Stimulated activated CD8-positive, alpha-beta memory T cell treated with anti-CD3 and anti-CD28 coated beads, Interleukin-4, amount 100 ng/mL, for 24 hours (primary cell): ENCODE data around the gene UBXN7.
"Not testable (repeated sequence)": the region's sequence is repeated elsewhere in the genome, so short reads cannot be mapped to it uniquely, and the experiment has no call there.

ENCODE experiments used
- DNase-seq: peaks from one replicate; pipeline ENCODE4 v3.0.0-alpha.2; 2020; ENCODE audit warnings: low read depth

Gene UBXN7

DNA sequence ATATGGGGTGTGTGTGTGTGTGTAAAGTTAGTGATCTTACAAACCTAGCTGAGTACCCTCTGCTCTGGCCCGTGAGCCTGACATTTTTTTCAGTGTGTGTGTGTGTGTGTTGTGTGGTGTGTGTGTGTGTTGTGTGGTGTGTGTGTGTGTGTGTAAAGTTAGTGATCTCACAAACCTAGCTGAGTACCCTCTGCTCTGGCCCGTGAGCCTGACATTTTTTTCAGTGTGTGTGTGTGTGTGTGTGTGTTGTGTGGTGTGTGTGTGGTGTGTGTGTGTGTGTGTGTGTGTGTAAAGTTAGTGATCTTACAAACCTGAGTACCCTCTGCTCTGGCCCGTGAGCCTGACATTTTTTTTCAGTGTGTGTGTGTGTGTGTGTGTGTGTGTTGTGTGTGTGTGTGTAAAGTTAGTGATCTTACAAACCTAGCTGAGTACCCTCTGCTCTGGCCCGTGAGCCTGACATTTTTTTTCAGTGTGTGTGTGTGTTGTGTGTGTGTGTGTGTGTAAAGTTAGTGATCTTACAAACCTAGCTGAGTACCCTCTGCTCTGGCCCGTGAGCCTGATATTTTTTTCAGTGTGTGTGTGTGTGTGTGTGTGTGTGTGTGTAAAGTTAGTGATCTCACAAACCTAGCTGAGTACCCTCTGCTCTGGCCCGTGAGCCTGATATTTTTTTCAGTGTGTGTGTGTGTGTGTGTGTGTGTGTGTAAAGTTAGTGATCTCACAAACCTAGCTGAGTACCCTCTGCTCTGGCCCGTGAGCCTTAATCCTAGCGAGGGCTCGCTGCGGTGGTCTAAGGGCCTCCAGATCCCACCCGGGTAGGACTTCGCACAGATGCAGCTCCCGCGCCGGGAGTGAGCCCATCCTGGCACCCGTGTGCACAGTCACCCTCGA, 115.2 kb downstream of the UBXN7 start:
- DNase-seq, result not testable (repeated sequence)

DNA sequence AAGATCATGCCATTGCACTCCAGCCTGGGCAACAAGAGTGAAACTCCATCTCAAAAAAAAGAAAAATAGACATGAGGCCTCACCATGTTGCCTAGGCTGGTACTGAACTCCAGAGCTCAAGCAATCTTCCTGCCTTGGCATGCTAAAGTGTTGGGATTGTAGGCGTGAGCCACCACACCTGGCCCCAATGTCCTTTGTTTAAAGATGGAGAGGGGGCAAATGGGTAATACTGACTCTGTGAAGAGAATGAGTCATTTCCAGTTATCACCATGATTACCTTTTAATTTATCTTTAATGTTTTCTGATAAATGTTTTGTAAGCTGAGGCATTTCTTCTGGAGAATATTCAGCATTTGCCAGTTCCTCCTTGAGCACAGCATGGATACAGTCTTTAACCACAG, 116.4 kb downstream of the UBXN7 start:
- no peak for DNase-seq

DNA sequence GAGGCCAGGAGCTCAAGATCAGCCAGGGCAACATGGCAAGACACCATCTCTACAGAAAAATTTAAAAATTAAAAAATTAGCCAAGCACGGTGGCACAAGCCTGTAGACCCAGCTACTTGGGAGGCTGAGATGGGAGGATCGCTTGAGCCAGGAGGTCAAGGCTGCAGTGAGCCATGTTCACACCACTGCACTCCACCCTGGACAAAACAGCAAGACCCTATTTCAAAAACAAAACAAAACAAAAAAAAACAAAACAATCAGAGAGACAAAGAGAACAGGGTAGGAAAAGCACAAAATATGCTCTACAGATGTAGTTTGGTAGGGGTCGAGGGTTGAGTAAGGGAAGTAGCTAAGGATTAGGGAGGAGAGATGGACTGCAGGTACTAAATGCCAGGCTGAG, 117.6 kb downstream of the UBXN7 start:
- no peak for DNase-seq

DNA sequence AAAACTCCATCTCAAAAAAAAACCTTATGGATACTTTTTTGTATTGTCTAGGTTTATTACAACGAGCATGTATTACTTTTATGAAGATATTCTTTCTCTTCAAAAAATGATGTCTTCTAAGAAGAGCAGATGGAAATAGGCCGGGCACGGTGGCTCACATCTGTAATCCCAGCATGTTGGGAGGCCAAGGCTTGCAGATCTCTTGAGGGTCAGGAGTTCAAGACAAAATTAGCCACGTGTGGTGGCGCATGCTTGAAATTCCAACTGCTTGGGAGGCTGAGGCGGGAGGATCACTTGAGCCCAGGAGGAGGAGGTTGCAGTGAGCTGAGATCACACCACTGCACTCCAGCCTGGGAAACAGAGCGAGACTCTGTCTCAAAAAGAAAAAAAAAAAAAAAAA, 118.1 kb downstream of the UBXN7 start:
- not testable (repeated sequence) for DNase-seq

DNA sequence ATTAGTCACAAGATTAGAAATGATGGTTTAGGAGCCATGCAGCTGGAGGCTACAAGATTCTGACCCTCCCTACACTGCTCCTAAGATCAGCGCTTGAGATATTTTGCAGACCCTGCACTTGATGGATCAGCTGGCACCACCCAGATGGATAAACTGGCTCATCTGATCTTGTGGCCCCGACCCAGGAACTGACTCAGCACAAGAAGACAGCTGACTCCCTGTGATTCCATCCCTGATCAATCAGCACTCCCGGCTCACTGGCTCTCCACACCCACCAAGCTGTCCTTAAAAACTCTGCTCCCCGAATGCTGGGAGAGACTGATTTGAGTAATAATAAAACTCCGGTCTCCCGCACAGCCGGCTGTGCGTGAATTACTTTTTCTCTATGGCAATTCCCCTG, 129.3 kb downstream of the UBXN7 start:
- DNase-seq, result not testable (repeated sequence)

DNA sequence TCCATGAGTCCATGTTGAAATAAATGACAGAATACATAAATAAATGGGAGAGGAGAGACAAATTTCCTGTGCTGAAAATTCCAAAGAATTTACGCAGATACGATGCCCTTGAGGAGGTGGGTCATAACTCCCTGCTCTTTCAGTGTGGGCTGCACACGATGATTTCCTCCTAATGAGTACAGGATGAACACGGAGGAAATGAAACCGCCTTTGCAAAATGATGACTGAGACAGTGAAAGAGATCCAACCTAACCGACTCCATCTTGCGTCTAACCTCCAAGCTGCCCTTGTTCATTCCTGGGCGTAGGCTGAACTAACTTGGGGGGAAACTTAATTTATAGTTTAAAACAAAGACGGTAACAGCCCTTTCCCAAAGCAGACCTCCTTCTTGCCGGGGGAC, 129.7 kb downstream of the UBXN7 start:
- not testable (repeated sequence) for DNase-seq

DNA sequence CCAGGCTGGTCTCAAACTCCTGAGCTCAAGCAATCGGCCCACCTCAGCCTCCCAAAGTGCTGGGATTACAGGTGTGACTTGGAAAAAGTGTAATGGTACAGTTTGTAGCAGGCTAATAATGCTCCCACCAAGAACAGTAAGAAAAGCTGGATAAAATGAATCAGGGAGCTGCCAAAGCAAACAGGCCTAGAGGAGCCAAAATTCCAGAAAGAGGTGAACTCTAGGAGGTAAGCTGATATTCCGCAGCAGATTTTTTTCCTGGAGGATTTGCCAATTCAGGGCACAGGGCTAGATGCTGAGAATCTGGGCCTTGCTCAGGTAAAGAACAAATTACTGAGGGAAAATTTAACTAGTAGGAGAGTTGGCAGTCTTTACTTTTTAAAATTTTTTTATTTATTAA, 133.7 kb downstream of the UBXN7 start:
- DNase-seq, result no peak
